ENCODE data around the gene ZNF444.
"Not testable (repeated sequence)": the region's sequence is repeated elsewhere in the genome, so short reads cannot be mapped to it uniquely, and the experiment has no call there.

ZNF444 gene

GRCh38 chr19:56209091-56209490 is 68.0 kb downstream of the ZNF444 start:
- Histone ChIP-seq H3K27ac (ENCODE audit: insufficient read depth in 1 of 2, low read depth in 1 of 2, low read length in 2 of 2, poor library complexity in 1 of 2, severe bottlenecking in 2 of 2) (no peak overlapping the region), H3K9me3 (ENCODE audit: control extremely low read depth in 1 of 5, control insufficient read depth in 4 of 5, insufficient read depth in 2 of 5, low read depth in 1 of 5, low read length in 4 of 5) (no peaks in the 10 kb centered on the region), H3K36me3 (ENCODE audit: control insufficient read depth in 4 of 4, insufficient read depth in 4 of 4, low read length in 3 of 4) (no peaks in the 10 kb centered on the region), H3K4me3 (ENCODE audit: control insufficient read depth in 1 of 7, extremely low read depth in 1 of 7, insufficient read depth in 4 of 7, low read depth in 2 of 7, low read length in 6 of 7) (no peak overlapping the region), H3K27me3 (replicated peaks in 2 of 5; ENCODE audit: control insufficient read depth in 4 of 5, insufficient read depth in 5 of 5, low read length in 4 of 5) (peaks cover 0 to 2% (median 0%) of the 10 kb centered on the region in 5 experiments), H3K4me1 (ENCODE audit: control extremely low read depth in 1 of 4, control insufficient read depth in 4 of 4, insufficient read depth in 4 of 4, low read length in 3 of 4) (no peaks in the 10 kb centered on the region)
- WGBS (ENCODE audit: insufficient coverage) = 93% methylated on average over 11 of the region's 12 CpGs
- ChIA-PET CTCF (no interaction called here), POLR2A (no interaction called here)
- no peak for DNase-seq

- H3K4me3 ChIP-seq (ENCODE audit: control insufficient read depth in 1 of 7, extremely low read depth in 1 of 7, insufficient read depth in 4 of 7, low read depth in 2 of 7, low read length in 6 of 7); H3K4me1 ChIP-seq (ENCODE audit: control extremely low read depth in 1 of 4, control insufficient read depth in 4 of 4, insufficient read depth in 4 of 4, low read length in 3 of 4); H3K27ac ChIP-seq (ENCODE audit: insufficient read depth in 1 of 2, low read depth in 1 of 2, low read length in 2 of 2, poor library complexity in 1 of 2, severe bottlenecking in 2 of 2); DNase-seq; H3K27me3 ChIP-seq (replicated peaks in 2 of 5; ENCODE audit: control insufficient read depth in 4 of 5, insufficient read depth in 5 of 5, low read length in 4 of 5); H3K9me3 ChIP-seq (ENCODE audit: control extremely low read depth in 1 of 5, control insufficient read depth in 4 of 5, insufficient read depth in 2 of 5, low read depth in 1 of 5, low read length in 4 of 5); CTCF ChIA-PET; H3K36me3 ChIP-seq (ENCODE audit: control insufficient read depth in 4 of 4, insufficient read depth in 4 of 4, low read length in 3 of 4); POLR2A ChIA-PET: not testable (repeated sequence)
- 92% methylated on average over 2 of the region's 9 CpGs for WGBS (ENCODE audit: insufficient coverage)
Observed at GRCh38 chr19:56210036-56210435, 68.9 kb downstream of the ZNF444 start.
